GM21526 (cell line): ENCODE measurements around the gene STOML1.

Experiments
- ATAC-seq: cut with Tn5 transposase; IDR thresholded peaks from one replicate; pipeline ENCODE4 v1.9.1; 2021; ENCODE audit warnings: moderate library complexity; ENCODE audit not compliant: unreplicated experiment, low FRiP score

STOML1 gene

DNA sequence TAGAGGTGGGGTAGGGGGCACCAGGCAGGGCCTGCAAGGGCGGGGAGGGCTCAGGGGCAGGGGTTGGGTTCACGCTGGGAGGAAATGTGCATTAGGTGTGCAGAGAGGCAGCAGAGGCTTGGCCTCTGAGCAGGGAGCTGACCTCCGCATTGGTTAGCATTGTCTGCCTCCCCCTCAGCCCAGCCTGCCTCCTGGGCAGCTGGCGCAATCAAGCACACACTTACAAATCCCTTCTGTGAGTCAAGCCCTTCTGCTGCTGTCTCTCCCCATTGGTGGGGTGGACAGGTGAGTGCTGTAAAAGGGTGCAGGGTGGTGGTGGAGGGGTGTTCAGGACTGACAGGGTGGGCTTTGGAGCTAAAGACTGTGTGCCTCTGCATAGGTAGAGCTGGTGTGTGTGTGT lies 56.5 kb downstream of the STOML1 start:
- no peak for ATAC-seq

DNA sequence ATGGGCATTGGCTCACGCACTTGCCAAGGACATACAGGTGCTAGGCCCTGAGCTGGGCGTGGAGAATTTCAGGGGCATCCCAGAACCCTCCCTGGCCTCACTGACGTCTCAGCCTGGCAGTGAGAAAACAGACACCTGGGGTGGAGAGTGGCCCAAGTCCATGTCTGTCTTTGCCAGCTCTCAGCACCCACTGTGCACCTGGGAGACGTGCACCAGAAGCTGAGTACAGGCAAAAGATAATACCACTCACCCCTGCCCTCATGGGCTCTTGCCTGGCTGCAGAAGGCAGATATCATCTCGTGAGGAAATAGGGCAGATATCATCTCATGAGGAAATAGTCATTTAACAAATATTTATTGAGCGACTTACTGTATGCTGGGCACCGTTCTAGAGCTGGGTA lies 57.8 kb downstream of the STOML1 start:
- no peak for ATAC-seq

DNA sequence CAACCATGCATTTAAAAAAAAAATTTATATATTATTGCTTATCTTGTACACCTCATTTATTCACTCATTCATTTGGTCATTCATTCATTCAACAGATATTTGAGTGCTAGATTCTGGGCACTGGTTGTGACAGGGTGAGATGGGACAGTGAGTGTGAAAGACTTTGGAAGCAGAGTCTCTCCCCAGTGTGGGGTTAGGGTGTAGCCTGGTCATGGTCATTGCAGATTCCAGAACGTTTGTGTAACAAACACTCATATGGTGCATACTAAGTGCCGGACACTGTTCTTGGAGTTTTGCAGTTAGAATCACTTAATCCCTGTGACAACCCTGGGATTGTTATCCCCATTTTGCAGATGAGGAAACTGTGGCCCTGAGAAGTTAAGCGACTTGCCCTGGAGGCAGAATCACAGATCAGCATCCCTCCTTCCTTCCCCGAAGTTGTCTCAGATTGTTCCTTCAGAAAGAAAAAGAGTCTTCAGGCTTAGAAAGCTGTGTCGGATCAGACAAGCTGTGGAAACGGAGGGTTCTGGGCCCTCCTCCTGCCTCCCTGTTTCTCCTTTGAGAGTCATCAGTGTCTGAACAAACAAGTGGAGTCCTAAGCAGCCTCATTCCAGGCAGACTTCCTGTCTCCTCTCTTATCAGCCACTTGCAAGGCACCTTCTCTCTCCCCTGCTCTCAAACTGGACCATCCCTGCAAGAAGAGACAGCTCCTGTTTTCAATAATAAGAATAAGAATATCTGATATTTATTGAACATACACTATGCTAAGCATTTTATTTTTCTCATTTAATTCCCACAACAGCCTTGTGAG lies 59.5 kb downstream of the STOML1 start:
- no peak for ATAC-seq

DNA sequence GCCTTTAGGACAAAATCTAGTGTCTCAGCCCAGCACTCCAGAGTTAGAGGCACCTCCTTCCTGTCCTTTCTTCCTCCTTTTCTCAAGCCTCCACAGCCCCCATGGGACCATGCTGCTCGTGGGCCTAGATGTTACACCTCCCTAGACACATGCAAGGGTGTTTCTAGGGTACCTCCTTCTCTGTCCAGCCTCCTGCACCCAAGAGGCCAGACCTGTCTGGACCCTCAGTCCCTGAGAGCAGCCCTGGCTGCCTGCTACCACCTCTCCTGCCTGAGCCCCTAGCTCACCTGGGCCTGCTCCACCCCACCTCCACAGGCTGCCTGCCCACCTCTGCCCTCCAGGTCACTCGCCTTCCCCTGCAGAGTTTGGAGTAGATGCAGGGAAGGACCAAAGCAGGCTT lies 60.7 kb downstream of the STOML1 start:
- ATAC-seq = no peak

DNA sequence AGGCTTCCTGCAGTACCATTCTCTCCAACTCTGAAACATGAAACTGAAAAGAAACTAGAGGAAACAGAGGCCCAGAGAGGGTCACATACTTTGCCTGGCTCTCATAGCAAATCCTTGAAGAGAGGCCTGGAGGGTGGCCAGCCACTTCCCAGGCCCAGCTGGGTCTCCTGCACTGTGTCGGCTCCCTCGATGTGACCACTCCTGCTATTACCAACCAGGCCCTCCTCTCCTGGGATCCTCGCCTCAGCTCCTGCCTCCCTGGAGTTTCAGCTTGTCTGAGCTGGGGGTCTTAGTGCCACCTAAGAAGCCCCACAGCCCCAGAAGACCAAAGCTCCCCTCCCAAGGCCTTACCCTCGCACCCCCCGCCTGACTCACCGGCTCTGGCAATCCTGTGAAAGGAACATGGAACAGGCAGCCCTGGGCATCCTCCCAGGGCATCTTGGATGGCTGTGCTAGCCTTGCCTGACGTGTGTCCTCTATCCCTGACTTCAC lies 61.3 kb downstream of the STOML1 start:
- no peak for ATAC-seq

DNA sequence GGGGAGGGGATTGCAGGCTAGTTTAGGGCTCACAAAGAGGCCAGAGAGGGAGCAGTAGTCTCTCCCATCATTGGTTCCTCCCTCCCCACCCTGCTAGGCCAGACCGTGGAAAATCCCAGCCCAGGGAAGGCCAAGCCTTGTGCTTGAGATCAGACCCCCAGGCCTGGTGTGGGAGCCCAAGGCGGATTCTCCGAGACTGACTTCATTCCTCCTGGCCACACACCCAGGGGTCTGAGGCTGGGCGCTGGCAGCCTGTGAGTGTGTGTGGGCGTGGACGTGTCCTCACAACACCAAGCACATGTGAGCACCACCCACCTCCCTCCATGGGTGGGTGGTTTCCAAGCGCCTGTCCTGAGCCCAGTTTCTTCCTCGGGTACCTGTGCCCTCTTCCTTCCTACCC lies 61.7 kb downstream of the STOML1 start:
- no peak for ATAC-seq

DNA sequence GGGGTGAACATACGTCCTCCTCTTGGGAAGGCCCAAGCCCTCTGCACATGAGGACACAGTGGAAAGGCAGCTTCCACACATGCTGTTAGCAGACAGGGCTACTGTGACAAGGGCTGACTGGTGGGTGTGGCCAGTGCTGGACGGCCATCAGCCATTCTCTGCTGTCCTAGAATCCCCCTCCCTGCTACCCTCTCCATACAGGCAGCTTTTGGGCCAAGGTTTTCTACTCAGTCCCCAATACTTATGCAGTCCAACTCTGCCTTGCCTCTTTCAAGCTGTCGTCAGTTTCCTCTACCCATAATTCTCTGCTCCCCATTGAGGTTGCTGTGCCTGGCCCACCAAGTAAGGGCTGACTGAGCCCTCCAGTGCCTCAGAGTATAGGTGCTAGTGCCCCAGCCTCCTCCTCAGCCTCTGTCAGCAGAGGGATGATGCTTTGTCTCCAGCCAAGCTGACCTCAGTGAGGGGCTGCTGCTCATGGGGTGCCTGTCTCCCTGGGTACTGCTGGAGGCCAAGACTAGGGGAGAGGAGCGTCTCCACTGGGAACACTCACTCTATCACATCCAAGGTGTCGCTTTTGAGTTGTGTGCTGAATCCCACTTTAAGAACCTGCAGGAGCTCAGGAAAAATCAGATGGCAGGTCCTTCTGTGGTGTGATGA lies 63.0 kb downstream of the STOML1 start:
- ATAC-seq = no peak
